ENCODE results near the gene PDZRN3.

GRCh38 chr3:73399106-73399505 is 225.6 kb downstream of the PDZRN3 start:
- TF ChIP-seq CTCF (IDR thresholded peaks at IDR 0.05) (no peak), POLR2A (IDR thresholded peaks at IDR 0.05) (no peak), POLR2AphosphoS5 (IDR thresholded peaks at IDR 0.05) (no peak), EP300 (IDR thresholded peaks at IDR 0.05) (no peak)
